Activated CD4-positive, alpha-beta T cell treated with anti-CD3 and anti-CD28 coated beads, Interleukin-2, amount 10 ng/mL, durations not matched to agents 24 days and 14 days (primary cell): ENCODE measurements around the gene SMIM24. TPM values are rescaled to one million over a fixed set of nuclear protein-coding genes. Genes with fewer than 3 reads are reported as not detected.
"Not testable (repeated sequence)": the region's sequence is repeated elsewhere in the genome, so short reads cannot be mapped to it uniquely, and the experiment has no call there.

Source experiments
- DNase-seq: peaks from one replicate; pipeline ENCODE4 v3.0.0; 2022
- H3K27ac Mint-ChIP-seq: one replicate; pipeline ENCODE4 v1.8.0; 2022; ENCODE audit warnings: mild to moderate bottlenecking, mixed read lengths
- H3K27me3 Mint-ChIP-seq: one replicate; pipeline ENCODE4 v1.8.0; 2022; ENCODE audit warnings: mixed read lengths
- H3K36me3 Mint-ChIP-seq: one replicate; pipeline ENCODE4 v1.8.0; 2022; ENCODE audit warnings: low read depth, mild to moderate bottlenecking, mixed read lengths
- H3K4me1 Mint-ChIP-seq: one replicate; pipeline ENCODE4 v1.8.0; 2021; ENCODE audit warnings: mixed read lengths
- H3K4me3 Mint-ChIP-seq: one replicate; pipeline ENCODE4 v1.8.0; 2022; ENCODE audit warnings: mild to moderate bottlenecking, moderate library complexity, mixed read lengths
- H3K9me3 Mint-ChIP-seq: one replicate; pipeline ENCODE4 v1.8.0; 2021; ENCODE audit warnings: mixed read lengths
- intact Hi-C: fragments of 100-400 bp; cut with micrococcal nuclease; formaldehyde crosslinking; loops from one replicate; pipeline ENCODE4 v1.15.1; 2023
- total RNA-seq: library from RNA; stranded (reverse); gene quantifications from 2 replicates; pipeline ENCODE4 v1.2.3, GENCODE V29; 2022

The SMIM24 gene
- total RNA-seq, 1 donor from 2014 or later: not detected

GRCh38 chr19:3441089-3441985, 39.0 kb downstream of the SMIM24 start:
- H3K36me3 Mint-ChIP-seq: no peaks in the 10 kb centered on the region
- H3K9me3 Mint-ChIP-seq: no peaks in the 10 kb centered on the region
- intact Hi-C loops: no loop called here
- no peak overlapping the region for H3K4me3 Mint-ChIP-seq
- H3K4me1 Mint-ChIP-seq: peaks cover 2% of the 10 kb centered on the region
- no peak overlapping the region for H3K27ac Mint-ChIP-seq
- H3K27me3 Mint-ChIP-seq: no peaks in the 10 kb centered on the region
- DNase-seq: no peak

- Mint-ChIP-seq H3K4me1 (peaks cover 7% of the 10 kb centered on the region), H3K4me3 (no peak overlapping the region), H3K9me3 (no peaks in the 10 kb centered on the region), H3K36me3 (no peaks in the 10 kb centered on the region), H3K27me3 (no peaks in the 10 kb centered on the region), H3K27ac (no peak overlapping the region)
- peak; percentile 86 for DNase-seq
- intact Hi-C loops: no loop called here
Observed at GRCh38 chr19:3440082-3440481, 40.2 kb downstream of the SMIM24 start.

DNA sequence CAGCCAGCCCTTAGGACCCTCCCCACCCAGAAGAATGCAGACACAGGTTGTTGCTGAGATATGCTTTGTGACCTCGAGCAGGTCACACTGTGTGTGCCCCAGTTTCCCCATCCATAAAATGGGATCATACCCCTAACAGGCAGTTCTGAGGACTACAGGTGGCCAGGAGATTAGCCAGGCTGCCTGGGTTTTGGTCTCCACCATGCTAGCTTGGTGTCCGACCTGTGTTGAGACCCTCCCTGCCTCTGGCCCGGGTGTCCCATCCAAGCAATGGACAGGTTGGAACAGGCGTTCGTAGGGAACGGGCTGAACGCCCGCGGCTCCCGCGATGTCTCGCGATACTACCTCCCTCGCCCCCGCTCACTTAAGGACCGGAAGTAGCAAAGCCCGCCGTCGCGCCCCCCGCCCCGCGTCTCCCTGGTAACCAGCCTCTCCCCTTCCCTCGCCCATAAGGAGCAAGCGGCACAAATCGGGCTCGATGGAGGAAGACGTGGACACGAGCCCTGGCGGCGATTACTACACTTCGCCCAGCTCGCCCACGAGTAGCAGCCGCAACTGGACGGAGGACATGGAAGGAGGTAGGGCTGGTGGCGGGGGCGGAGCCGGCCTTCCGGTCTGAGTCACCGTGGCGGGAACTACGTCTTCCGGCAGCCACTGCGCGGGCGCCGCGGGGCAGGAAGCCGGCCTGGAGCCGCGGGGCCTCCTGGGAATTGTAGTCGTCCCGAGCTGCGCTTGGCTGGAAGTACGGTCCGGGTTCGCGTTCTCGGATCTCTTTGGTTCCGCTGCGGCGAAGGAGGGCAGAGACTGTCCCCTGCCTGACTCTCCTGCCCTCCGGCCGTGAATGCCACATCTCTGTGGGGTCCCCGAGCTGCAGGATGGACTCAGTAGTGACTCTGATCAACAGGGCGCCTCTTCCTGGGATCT, 45.4 kb downstream of the SMIM24 start:
- H3K4me3 Mint-ChIP-seq: peak overlapping the region; percentile 96
- peak; percentile 98 for DNase-seq
- intact Hi-C loops: loop anchor here (10.0 kb wide), 2 partner anchors 250 to 1020 kb away; partner anchors contain the start of genes NCLN and UBXN6
- H3K9me3 Mint-ChIP-seq: no peaks in the 10 kb centered on the region
- H3K36me3 Mint-ChIP-seq: peaks cover 11% of the 10 kb centered on the region
- peak overlapping the region; percentile 99 for H3K27ac Mint-ChIP-seq
- no peaks in the 10 kb centered on the region for H3K27me3 Mint-ChIP-seq
- peaks cover 16% of the 10 kb centered on the region for H3K4me1 Mint-ChIP-seq

DNA sequence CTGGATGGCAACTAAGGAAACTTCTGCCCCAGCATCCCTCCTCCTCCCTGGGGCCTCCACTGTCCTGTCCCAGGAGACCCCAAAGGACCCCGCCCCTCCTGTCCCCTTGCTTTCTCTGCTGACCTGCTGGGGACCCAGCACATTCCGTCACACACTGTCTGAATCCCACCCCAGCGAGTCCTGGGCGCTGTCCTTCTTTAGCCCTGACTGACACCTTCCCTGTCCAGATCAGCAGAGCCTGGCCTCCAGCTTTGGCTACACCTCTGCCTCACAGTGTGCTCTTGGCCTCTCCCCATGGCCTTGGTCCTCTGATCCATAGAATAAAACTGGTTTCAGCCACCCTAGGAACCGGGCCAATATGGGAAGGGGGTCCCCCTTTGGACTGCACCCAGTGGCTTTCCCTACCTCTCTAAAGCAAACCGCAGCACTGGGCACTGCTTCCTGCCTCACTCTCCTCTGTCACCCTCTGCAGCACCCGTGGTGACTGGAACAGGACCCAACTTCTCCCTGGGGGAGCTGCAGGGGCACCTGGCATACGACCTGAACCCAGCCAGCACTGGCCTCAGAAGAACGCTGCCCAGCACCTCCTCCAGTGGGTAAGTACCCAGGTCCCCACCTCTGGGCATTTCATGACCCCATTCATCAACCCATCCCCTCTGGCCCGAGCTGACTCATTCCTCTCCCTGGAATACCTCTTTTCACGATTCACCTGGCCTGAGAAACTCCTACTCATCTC, 46.4 kb downstream of the SMIM24 start:
- no peaks in the 10 kb centered on the region for H3K27me3 Mint-ChIP-seq
- H3K36me3 Mint-ChIP-seq: peaks cover 11% of the 10 kb centered on the region
- DNase-seq: no peak
- H3K4me3 Mint-ChIP-seq: peak overlapping the region; percentile 96
- H3K9me3 Mint-ChIP-seq: no peaks in the 10 kb centered on the region
- intact Hi-C loops: loop anchor here (10.0 kb wide), 2 partner anchors 249 to 1021 kb away; partner anchors contain the start of genes NCLN and UBXN6
- H3K4me1 Mint-ChIP-seq: peaks cover 16% of the 10 kb centered on the region
- peak overlapping the region; percentile 99 for H3K27ac Mint-ChIP-seq

- H3K27me3 Mint-ChIP-seq: no peaks in the 10 kb centered on the region
- H3K27ac Mint-ChIP-seq: no peak overlapping the region
- peaks cover 16% of the 10 kb centered on the region for H3K4me1 Mint-ChIP-seq
- intact Hi-C loops: loop anchor here (10.0 kb wide), 2 partner anchors 249 to 1021 kb away; partner anchors contain the start of genes NCLN and UBXN6
- peaks cover 11% of the 10 kb centered on the region for H3K36me3 Mint-ChIP-seq
- no peaks in the 10 kb centered on the region for H3K9me3 Mint-ChIP-seq
- no peak for DNase-seq
- H3K4me3 Mint-ChIP-seq: no peak overlapping the region
Observed at GRCh38 chr19:3433313-3433712, 47.0 kb downstream of the SMIM24 start.

GRCh38 chr19:3431760-3432397, 48.4 kb downstream of the SMIM24 start:
- Mint-ChIP-seq H3K27ac (no peak overlapping the region), H3K4me3 (no peak overlapping the region), H3K36me3 (peaks cover 11% of the 10 kb centered on the region), H3K27me3 (no peaks in the 10 kb centered on the region), H3K4me1 (peaks cover 16% of the 10 kb centered on the region), H3K9me3 (no peaks in the 10 kb centered on the region)
- intact Hi-C loops: loop anchor here (10.0 kb wide), 2 partner anchors 247 to 1023 kb away; partner anchors contain the start of genes NCLN and UBXN6
- no peak for DNase-seq

- DNase-seq, H3K4me3 Mint-ChIP-seq, H3K27me3 Mint-ChIP-seq, H3K9me3 Mint-ChIP-seq, H3K27ac Mint-ChIP-seq: not testable (repeated sequence)
- intact Hi-C loops: loop anchor here (10.0 kb wide), 2 partner anchors 246 to 1024 kb away; partner anchors contain the start of genes NCLN and UBXN6
- Mint-ChIP-seq H3K36me3 (peaks cover 11% of the 10 kb centered on the region), H3K4me1 (peaks cover 12% of the 10 kb centered on the region)
Observed at GRCh38 chr19:3430366-3430680, 50.0 kb downstream of the SMIM24 start.

DNA sequence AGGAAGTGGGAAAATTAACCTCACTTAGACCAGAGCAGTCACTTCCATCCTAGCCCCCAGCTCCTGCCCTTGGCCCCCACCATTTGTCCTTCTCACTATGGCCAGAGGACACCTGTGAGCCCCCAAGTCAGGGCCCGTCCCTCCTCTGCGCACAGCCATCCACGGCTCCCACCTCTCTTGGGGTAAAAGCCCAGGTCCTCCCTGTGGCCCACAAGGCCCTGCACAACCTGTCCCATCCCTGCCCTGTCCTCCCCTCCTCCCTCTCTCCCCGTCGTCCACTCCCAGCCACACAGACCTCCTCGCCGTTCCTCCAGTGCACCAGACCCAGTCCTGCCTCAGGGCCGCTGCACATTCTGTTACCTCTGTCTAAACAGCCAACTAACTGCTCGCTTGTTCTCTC, 53.9 kb downstream of the SMIM24 start:
- Mint-ChIP-seq H3K4me3 (no peak overlapping the region), H3K4me1 (no peaks in the 10 kb centered on the region), H3K27me3 (no peaks in the 10 kb centered on the region), H3K36me3 (no peaks in the 10 kb centered on the region), H3K9me3 (no peaks in the 10 kb centered on the region), H3K27ac (no peak overlapping the region)
- intact Hi-C loops: no loop called here
- DNase-seq: no peak

Other genes with a start within 250 kb of the SMIM24 start
- 16.9 and 19.8 TPM in 2 replicates for gene NFIC, start 113.9 kb downstream of the SMIM24 start, total RNA-seq
- gene SMIM44, start 2.9 kb upstream of the SMIM24 start, total RNA-seq: not detected in 2 replicates
- 21.5 and 24.4 TPM in 2 replicates for gene DOHH, start 20.1 kb upstream of the SMIM24 start, total RNA-seq
- 37.3 and 38.7 TPM in 2 replicates for gene FZR1, start 25.8 kb upstream of the SMIM24 start, total RNA-seq
- gene TEKTIP1, start 58.6 kb upstream of the SMIM24 start, total RNA-seq: 1.4 and 2.2 TPM in 2 replicates
- 119 and 124 TPM in 2 replicates for gene MFSD12, start 77.1 kb upstream of the SMIM24 start, total RNA-seq
- gene HMG20B, start 92.4 kb upstream of the SMIM24 start, total RNA-seq: 53.7 and 59.3 TPM in 2 replicates
- 0.36 and 0.37 TPM in 2 replicates for gene GIPC3, start 105.0 kb upstream of the SMIM24 start, total RNA-seq
- gene TBXA2R, start 126.3 kb upstream of the SMIM24 start, total RNA-seq: 0.42 and 0.50 TPM in 2 replicates
- gene CACTIN, start 146.3 kb upstream of the SMIM24 start, total RNA-seq: 37.4 and 39.6 TPM in 2 replicates
- 21.4 and 22.5 TPM in 2 replicates for gene PIP5K1C, start 219.9 kb upstream of the SMIM24 start, total RNA-seq
- gene TJP3, start 227.9 kb upstream of the SMIM24 start, total RNA-seq: 0.09 TPM in 1 of 2 replicates, not detected in the other